ENCODE data around the gene TEDC1.

DNA sequence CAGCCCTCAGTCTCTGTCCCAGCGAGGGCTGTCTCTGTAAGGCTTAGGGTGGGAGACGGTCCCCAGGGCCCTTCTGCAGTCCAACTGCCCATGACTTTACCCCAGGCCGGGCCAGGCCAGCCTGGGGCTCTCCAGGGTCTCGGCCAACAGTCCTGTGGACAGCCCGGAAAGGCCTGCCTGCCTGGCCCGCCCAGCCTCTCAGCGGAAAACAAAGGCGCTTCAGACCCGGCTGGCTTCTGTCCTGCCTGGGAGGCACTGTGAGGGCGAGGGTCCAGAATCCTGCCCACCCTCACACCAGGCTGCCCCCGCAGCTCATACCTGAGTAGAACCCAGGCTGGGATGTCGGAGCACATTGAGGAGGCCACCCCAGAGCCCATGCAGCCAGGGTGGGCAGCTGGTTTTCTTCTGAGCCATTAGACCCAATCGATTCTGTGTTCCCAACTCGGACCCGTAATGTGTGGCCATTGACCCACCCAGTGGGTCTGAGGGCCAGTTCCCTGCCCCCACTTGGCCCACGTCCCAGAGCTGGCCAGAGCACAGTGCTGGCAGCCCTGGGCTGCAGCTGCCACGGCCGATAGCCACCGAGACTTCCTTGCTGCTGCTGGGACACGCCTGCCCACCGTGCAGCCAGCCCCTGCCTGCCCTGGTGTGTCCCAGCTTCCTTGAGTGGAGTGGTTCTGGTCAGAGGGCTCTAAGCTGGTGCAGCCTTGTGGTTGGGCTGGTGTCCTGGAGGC is 14.8 kb upstream of the TEDC1 start:
- TF ChIP-seq EP300 (IDR thresholded peaks at IDR 0.05; ENCODE audit: borderline replicate concordance), result peak; percentile 50; the same call in 1 of the 2 replicates
- no peak; the same call in 1 of the 2 replicates for TF ChIP-seq TAF1 (IDR thresholded peaks at IDR 0.05; ENCODE audit: low read depth)
- TF ChIP-seq YY1 (IDR thresholded peaks at IDR 0.05; ENCODE audit: low read depth), result peak; percentile 29; the same call in 1 of the 2 replicates
- TF ChIP-seq, protein P1, sequence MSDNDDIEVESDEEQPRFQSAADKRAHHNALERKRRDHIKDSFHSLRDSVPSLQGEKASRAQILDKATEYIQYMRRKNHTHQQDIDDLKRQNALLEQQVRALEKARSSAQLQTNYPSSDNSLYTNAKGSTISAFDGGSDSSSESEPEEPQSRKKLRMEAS (IDR thresholded peaks at IDR 0.05), result peak; percentile 48; the same call in 1 of the 2 replicates
